ENCODE results near the gene XIST. TPM values are rescaled to one million over a fixed set of nuclear protein-coding genes. Genes with fewer than 3 reads are reported as not detected.

XIST gene
- total RNA-seq, 1 experiment from 2014 or later, result 1.0 TPM

DNA sequence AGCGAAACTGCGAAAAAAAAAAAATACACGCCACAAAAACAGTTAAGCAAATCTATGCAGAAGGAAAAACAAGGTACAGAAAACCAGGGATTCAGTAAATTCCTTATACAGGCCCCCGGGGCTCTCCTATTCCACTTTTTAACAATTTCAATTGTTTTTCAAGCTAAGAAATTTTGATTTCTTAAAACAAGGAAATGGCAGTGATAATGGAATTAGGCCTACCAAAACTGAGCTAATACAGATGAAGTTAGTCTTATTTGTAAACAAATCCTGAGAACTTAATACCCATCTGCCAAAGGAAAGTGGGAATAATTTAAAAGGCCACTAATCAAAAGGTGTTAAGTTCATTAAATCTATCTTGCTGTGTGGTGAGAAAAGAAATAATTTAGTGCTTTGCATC lies 20.2 kb downstream of the XIST start:
- Histone ChIP-seq H3K27me3 (ENCODE audit: insufficient read depth, low read length) (0 out of 2 replicates have a peak, but pooled peaks cover 2% of the 10 kb centered on the region), H2AFZ (ENCODE audit: low read depth, low read length, poor library complexity, severe bottlenecking) (no peak overlapping the region), H3K9ac (ENCODE audit: low read length) (no peak overlapping the region), H3K9me2 (ENCODE audit: insufficient read depth) (no peaks in the 10 kb centered on the region), H3K36me3 (ENCODE audit: control insufficient read depth in 1 of 2, insufficient read depth in 2 of 2, low read length in 2 of 2) (no peaks in the 10 kb centered on the region), H3K27ac (ENCODE audit: low read depth, low read length) (no peak overlapping the region), H3K79me2 (ENCODE audit: insufficient read depth, low read length) (no peaks in the 10 kb centered on the region), H4K20me1 (ENCODE audit: insufficient read depth) (no peaks in the 10 kb centered on the region), H3K4me2 (ENCODE audit: low read length) (no peak overlapping the region), H3K4me3 (replicated peaks in 1 of 2; ENCODE audit: low read depth in 1 of 2, low read length in 2 of 2) (no peak overlapping the region), H3K4me1 (ENCODE audit: control insufficient read depth in 1 of 2, insufficient read depth in 2 of 2, low read length in 2 of 2) (no peaks in the 10 kb centered on the region), H3K9me3 (ENCODE audit: control insufficient read depth in 1 of 2, insufficient read depth in 1 of 2, low read depth in 1 of 2, low read length in 2 of 2) (no peaks in the 10 kb centered on the region)
- no TSS peak for BruUV-seq (replicated peaks)
- POLR2A ChIA-PET, result no interaction called here
- CTCF ChIA-PET, result no interaction called here
- ATAC-seq (no peak), DNase-seq (ENCODE audit: low read depth, low spot score) (no peak)
- intact Hi-C loops (cut with micrococcal nuclease), result no loop called here
- no peak for TF ChIP-seq ELF1 (IDR thresholded peaks at IDR 0.05; ENCODE audit: borderline replicate concordance, low read depth)
- RAD21 ChIA-PET (ENCODE audit: low non-redundant PET in 1 of 2, low total read pairs in 2 of 2, uncharacterized antibody in 2 of 2, unreplicated experiment in 2 of 2), result no interaction called here

GRCh38 chrX:73831500-73831899 lies 21.0 kb downstream of the XIST start:
- DNase-seq (ENCODE audit: low read depth, low spot score) (no peak), ATAC-seq (no peak)
- intact Hi-C loops (cut with micrococcal nuclease), result no loop called here
- no peaks in the 10 kb centered on the region for H3K9me2 ChIP-seq (ENCODE audit: insufficient read depth)
- H3K9me3 ChIP-seq (ENCODE audit: control insufficient read depth in 1 of 2, insufficient read depth in 1 of 2, low read depth in 1 of 2, low read length in 2 of 2), result no peaks in the 10 kb centered on the region
- no peaks in the 10 kb centered on the region for H3K36me3 ChIP-seq (ENCODE audit: control insufficient read depth in 1 of 2, insufficient read depth in 2 of 2, low read length in 2 of 2)
- no peak overlapping the region for H2AFZ ChIP-seq (ENCODE audit: low read depth, low read length, poor library complexity, severe bottlenecking)
- H4K20me1 ChIP-seq (ENCODE audit: insufficient read depth), result no peaks in the 10 kb centered on the region
- no peak overlapping the region for H3K27ac ChIP-seq (ENCODE audit: low read depth, low read length)
- 0 out of 2 replicates have a peak, but pooled peaks cover 2% of the 10 kb centered on the region for H3K27me3 ChIP-seq (ENCODE audit: insufficient read depth, low read length)
- H3K4me2 ChIP-seq (ENCODE audit: low read length), result no peak overlapping the region
- CTCF ChIA-PET, result no interaction called here
- H3K4me3 ChIP-seq (replicated peaks in 1 of 2; ENCODE audit: low read depth in 1 of 2, low read length in 2 of 2), result no peak overlapping the region
- no peaks in the 10 kb centered on the region for H3K79me2 ChIP-seq (ENCODE audit: insufficient read depth, low read length)
- no peak overlapping the region for H3K9ac ChIP-seq (ENCODE audit: low read length)
- RAD21 ChIA-PET (ENCODE audit: low non-redundant PET in 1 of 2, low total read pairs in 2 of 2, uncharacterized antibody in 2 of 2, unreplicated experiment in 2 of 2), result no interaction called here
- POLR2A ChIA-PET, result no interaction called here
- BruUV-seq (replicated peaks), result no TSS peak
- H3K4me1 ChIP-seq (ENCODE audit: control insufficient read depth in 1 of 2, insufficient read depth in 2 of 2, low read length in 2 of 2), result no peaks in the 10 kb centered on the region
- TF ChIP-seq, protein P1, sequence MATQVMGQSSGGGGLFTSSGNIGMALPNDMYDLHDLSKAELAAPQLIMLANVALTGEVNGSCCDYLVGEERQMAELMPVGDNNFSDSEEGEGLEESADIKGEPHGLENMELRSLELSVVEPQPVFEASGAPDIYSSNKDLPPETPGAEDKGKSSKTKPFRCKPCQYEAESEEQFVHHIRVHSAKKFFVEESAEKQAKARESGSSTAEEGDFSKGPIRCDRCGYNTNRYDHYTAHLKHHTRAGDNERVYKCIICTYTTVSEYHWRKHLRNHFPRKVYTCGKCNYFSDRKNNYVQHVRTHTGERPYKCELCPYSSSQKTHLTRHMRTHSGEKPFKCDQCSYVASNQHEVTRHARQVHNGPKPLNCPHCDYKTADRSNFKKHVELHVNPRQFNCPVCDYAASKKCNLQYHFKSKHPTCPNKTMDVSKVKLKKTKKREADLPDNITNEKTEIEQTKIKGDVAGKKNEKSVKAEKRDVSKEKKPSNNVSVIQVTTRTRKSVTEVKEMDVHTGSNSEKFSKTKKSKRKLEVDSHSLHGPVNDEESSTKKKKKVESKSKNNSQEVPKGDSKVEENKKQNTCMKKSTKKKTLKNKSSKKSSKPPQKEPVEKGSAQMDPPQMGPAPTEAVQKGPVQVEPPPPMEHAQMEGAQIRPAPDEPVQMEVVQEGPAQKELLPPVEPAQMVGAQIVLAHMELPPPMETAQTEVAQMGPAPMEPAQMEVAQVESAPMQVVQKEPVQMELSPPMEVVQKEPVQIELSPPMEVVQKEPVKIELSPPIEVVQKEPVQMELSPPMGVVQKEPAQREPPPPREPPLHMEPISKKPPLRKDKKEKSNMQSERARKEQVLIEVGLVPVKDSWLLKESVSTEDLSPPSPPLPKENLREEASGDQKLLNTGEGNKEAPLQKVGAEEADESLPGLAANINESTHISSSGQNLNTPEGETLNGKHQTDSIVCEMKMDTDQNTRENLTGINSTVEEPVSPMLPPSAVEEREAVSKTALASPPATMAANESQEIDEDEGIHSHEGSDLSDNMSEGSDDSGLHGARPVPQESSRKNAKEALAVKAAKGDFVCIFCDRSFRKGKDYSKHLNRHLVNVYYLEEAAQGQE (IDR thresholded peaks at IDR 0.05; ENCODE audit: low read depth), result no peak
- TF ChIP-seq SIN3A (IDR thresholded peaks at IDR 0.05; ENCODE audit: low read depth), result no peak
- TF ChIP-seq ZBTB33 (IDR thresholded peaks at IDR 0.05; ENCODE audit: extremely low read depth, insufficient replicate concordance, low read length), result no peak
- TF ChIP-seq SP1 (IDR thresholded peaks at IDR 0.05; ENCODE audit: low read depth), result no peak
- no peak for TF ChIP-seq CTCF (IDR thresholded peaks at IDR 0.05 in 2 of 3, conservative IDR thresholded peaks at IDR 0.05 in 1 of 3; ENCODE audit: borderline replicate concordance in 1 of 3, insufficient read depth in 1 of 3, low read depth in 2 of 3, low read length in 2 of 3)
- no peak for TF ChIP-seq ELF1 (IDR thresholded peaks at IDR 0.05; ENCODE audit: borderline replicate concordance, low read depth)
- no peak for TF ChIP-seq MAX (IDR thresholded peaks at IDR 0.05)
- no peak for TF ChIP-seq ATF3 (IDR thresholded peaks at IDR 0.05)
- TF ChIP-seq EZH2phosphoT487 (IDR thresholded peaks at IDR 0.05; ENCODE audit: borderline replicate concordance), result no peak
- no peak for TF ChIP-seq CBX3 (IDR thresholded peaks at IDR 0.05; ENCODE audit: low read depth)
- TF ChIP-seq EGR1 (IDR thresholded peaks at IDR 0.05; ENCODE audit: low read depth), result no peak
- no peak for TF ChIP-seq EZH2 (IDR thresholded peaks at IDR 0.05)
- TF ChIP-seq ZNF274 (IDR thresholded peaks at IDR 0.05; ENCODE audit: low read depth, low read length), result no peak

Data from HCT116 (cell line).